Stimulated activated CD4-positive, alpha-beta T cell treated with anti-CD3 and anti-CD28 coated beads, Interleukin-12 subunit alpha, Interleukin-12 subunit beta, amount 100 ng/mL, for 4 hours (primary cell): ENCODE data around the gene POMGNT2.

Experiments
- DNase-seq: peaks from one replicate; pipeline ENCODE4 v3.0.0-alpha.2; 2020

Gene POMGNT2

GRCh38 chr3:43043071-43043766, 62.7 kb downstream of the POMGNT2 start:
- no peak for DNase-seq

GRCh38 chr3:43041517-43041916, 64.4 kb downstream of the POMGNT2 start:
- DNase-seq, result no peak

GRCh38 chr3:43038010-43038409, 67.9 kb downstream of the POMGNT2 start:
- DNase-seq, result no peak

GRCh38 chr3:43036621-43037423, 69.1 kb downstream of the POMGNT2 start:
- DNase-seq, result no peak

- DNase-seq, result no peak
Observed at GRCh38 chr3:43035801-43036365, 70.0 kb downstream of the POMGNT2 start.

- no peak for DNase-seq
Observed at GRCh38 chr3:43034911-43035310, 71.0 kb downstream of the POMGNT2 start.

GRCh38 chr3:43034200-43034599, 71.7 kb downstream of the POMGNT2 start:
- DNase-seq, result no peak

GRCh38 chr3:43032646-43033628, 72.9 kb downstream of the POMGNT2 start:
- DNase-seq, result no peak

- no peak for DNase-seq
Observed at GRCh38 chr3:43031889-43032545, 73.9 kb downstream of the POMGNT2 start.

GRCh38 chr3:43031485-43031884, 74.4 kb downstream of the POMGNT2 start:
- no peak for DNase-seq

- DNase-seq, result no peak
Observed at GRCh38 chr3:43030162-43030935, 75.5 kb downstream of the POMGNT2 start.
